HepG2 (cell line): Measurements from ENCODE around the gene EDN3.

Experiments
- CTCF ChIP-seq: sonication (generic); formaldehyde crosslinking; IDR thresholded peaks from 2 replicates; pipeline ENCODE4 v1.5.0; 2020; ENCODE audit warnings: mild to moderate bottlenecking, missing genetic modification reagents, moderate library complexity
- DNMT1 ChIP-seq: sonication (generic); formaldehyde crosslinking; IDR thresholded peaks from 2 replicates; pipeline ENCODE4 v1.5.1; 2020; ENCODE audit warnings: mild to moderate bottlenecking, missing genetic modification reagents
- HIC2 ChIP-seq: sonication (generic); formaldehyde crosslinking; IDR thresholded peaks from 2 replicates; pipeline ENCODE4 v1.9.0; 2022; ENCODE audit warnings: low read depth, missing genetic modification reagents
- POLR2A ChIP-seq, 2 experiments: IDR thresholded peaks; 2 replicates each; pipeline ENCODE4 v1.6.1; 2011; ENCODE audit warnings: low read depth in 2 of 2, low read length in 2 of 2, mild to moderate bottlenecking in 1 of 2, moderate library complexity in 1 of 2; ENCODE audit not compliant: insufficient read depth in 1 of 2
- POLR2AphosphoS5 ChIP-seq: IDR thresholded peaks from 2 replicates; pipeline ENCODE4 v1.6.1; 2012; ENCODE audit warnings: low read depth, low read length
- RARG ChIP-seq: sonication (generic); formaldehyde crosslinking; IDR thresholded peaks from 2 replicates; pipeline ENCODE4 v1.4.0; 2020; ENCODE audit warnings: low read depth, mild to moderate bottlenecking, missing genetic modification reagents
- SMARCC2 ChIP-seq: fragments of 450-650 bp; IDR thresholded peaks from 2 replicates; pipeline ENCODE4 v1.6.1; 2017; ENCODE audit warnings: antibody characterized with exemption, mild to moderate bottlenecking
- SMC3 ChIP-seq: IDR thresholded peaks from 2 replicates; pipeline ENCODE4 v1.6.1; 2011; ENCODE audit warnings: low read length, improper control_type of control experiment
- SOX13 ChIP-seq, 3 experiments: fragments of 450-650 bp in 1 of 3; sonication (generic) in 1 of 3; formaldehyde crosslinking in 1 of 3; IDR thresholded peaks in 2 of 3; conservative IDR thresholded peaks in 1 of 3; 2 replicates each; pipeline versions ENCODE4 v1.5.0 to v1.6.1; 2016 to 2020; ENCODE audit warnings: antibody characterized with exemption in 1 of 3, mild to moderate bottlenecking in 1 of 3, missing compliant biosample characterization in 1 of 3, missing genetic modification reagents in 1 of 3, moderate library complexity in 1 of 3
- TAF1 ChIP-seq: sonication (generic); formaldehyde crosslinking; IDR thresholded peaks from 2 replicates; pipeline ENCODE4 v1.4.0; 2020; ENCODE audit warnings: missing genetic modification reagents
- ZNF282 ChIP-seq: fragments of 450-650 bp; IDR thresholded peaks from 2 replicates; pipeline ENCODE4 v1.6.1; 2018; ENCODE audit not compliant: partially characterized antibody
- ZNF530 ChIP-seq: sonication (generic); formaldehyde crosslinking; IDR thresholded peaks from 2 replicates; pipeline ENCODE4 v1.5.0; 2020; ENCODE audit warnings: low read depth, mild to moderate bottlenecking, missing genetic modification reagents

GRCh38 chr20:59299945-59300332 is 472 bp upstream of the EDN3 start:
- TF ChIP-seq POLR2A (IDR thresholded peaks at IDR 0.05; ENCODE audit: insufficient read depth in 1 of 2, low read depth in 2 of 2, low read length in 2 of 2) (no peak), SMC3 (no peak), CTCF (CRISPR knock-in tag) (no peak), ZNF530 (CRISPR knock-in tag) (no peak), RARG (CRISPR knock-in tag) (no peak), HIC2 (CRISPR knock-in tag) (no peak), POLR2AphosphoS5 (no peak), ZNF282 (no peak), TAF1 (CRISPR knock-in tag) (no peak), SOX13 (IDR thresholded peaks at IDR 0.05) (no peak), SOX13 (CRISPR knock-in tag; conservative IDR thresholded peaks at IDR 0.05 in 1 of 2, IDR thresholded peaks at IDR 0.05 in 1 of 2) (no peak), DNMT1 (no peak), SMARCC2 (no peak)
